GM21825 (cell line): Measurements from ENCODE around the gene CCBE1.
"Not testable (repeated sequence)": the region's sequence is repeated elsewhere in the genome, so short reads cannot be mapped to it uniquely, and the experiment has no call there.

Source experiments
- ATAC-seq: cut with Tn5 transposase; IDR thresholded peaks from one replicate; pipeline ENCODE4 v1.9.1; 2021; ENCODE audit warnings: mild to moderate bottlenecking, moderate library complexity; ENCODE audit not compliant: unreplicated experiment

The CCBE1 gene

GRCh38 chr18:59658941-59659340, 38.3 kb downstream of the CCBE1 start:
- no peak for ATAC-seq

- ATAC-seq: no peak
These were observed 40.2 kb downstream of the CCBE1 start for GRCh38 chr18:59657012-59657411.

GRCh38 chr18:59656373-59656887, 40.8 kb downstream of the CCBE1 start:
- no peak for ATAC-seq

- ATAC-seq: no peak
These were observed 41.5 kb downstream of the CCBE1 start for GRCh38 chr18:59655676-59656075.

DNA sequence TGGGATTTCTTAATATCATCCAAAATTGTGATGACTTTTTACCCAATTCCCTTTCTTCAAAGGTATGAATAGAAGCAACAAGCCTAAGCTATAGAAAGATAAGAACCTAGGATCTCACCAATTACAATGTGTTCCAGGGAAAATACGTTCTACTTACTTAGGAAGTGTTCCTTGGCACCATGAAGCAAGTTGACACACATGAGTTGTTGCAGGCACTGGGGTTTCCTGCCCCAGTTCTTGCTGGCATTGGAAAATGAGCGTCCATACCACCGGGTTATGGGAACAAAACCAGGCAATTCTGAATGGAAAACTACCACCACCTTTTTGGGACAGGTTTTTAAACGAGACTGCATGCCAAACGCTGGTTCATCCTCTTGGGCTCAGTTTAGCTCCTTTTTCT, 46.2 kb downstream of the CCBE1 start:
- ATAC-seq: no peak

DNA sequence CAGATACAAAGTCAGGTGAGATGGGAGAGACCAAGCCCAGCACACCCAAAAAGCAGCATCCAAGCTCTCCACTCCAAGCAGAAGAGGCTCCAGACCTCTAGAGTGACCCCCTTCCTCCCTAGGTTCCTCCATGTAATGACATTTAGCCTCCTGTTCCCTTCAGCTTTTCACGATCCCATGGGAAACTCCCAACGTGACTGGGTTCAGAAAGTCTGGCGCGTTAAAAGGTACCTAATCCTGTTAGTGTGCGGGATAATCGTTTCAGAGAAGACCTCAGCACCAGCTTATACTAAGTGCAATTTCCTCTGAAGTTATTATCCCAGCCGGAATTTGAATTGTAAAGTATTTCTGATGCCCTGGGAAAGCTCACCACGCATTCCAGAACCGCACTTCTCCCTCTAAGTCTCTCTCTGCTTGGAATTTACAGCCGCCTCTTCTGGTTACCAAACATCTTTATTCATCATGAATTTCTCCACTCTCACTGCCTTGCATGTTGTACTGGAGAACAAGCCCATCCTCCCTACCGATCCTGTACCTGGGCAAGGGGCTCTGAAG, 46.9 kb downstream of the CCBE1 start:
- ATAC-seq: no peak

GRCh38 chr18:59649591-59649990, 47.6 kb downstream of the CCBE1 start:
- ATAC-seq: no peak

DNA sequence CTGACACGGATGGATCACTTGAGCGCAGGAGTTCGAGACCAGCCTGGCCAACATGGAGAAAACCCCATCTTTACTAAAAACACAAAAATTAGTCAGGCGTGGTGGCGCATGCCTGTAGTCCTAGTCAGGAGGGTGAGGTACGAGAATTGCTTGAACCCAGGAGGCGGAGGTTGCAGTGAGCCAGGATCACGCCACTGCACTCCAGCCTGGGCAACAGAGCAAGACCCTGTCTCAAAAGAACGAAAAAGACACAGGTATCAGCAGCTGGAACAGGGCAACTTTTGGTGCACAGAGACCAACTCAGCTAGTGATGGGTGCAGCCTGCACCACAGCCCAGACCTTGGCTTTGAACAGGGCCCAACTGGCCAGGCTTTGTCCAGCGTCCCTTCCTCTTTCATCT, 48.8 kb downstream of the CCBE1 start:
- not testable (repeated sequence) for ATAC-seq

GRCh38 chr18:59646963-59647307, 50.3 kb downstream of the CCBE1 start:
- no peak for ATAC-seq

- no peak for ATAC-seq
These were observed 50.8 kb downstream of the CCBE1 start for GRCh38 chr18:59646228-59646962.

GRCh38 chr18:59643740-59644139, 53.5 kb downstream of the CCBE1 start:
- ATAC-seq: no peak

GRCh38 chr18:59640721-59641120, 56.5 kb downstream of the CCBE1 start:
- ATAC-seq: no peak

GRCh38 chr18:59639821-59640220, 57.4 kb downstream of the CCBE1 start:
- no peak for ATAC-seq

GRCh38 chr18:59639136-59639535, 58.1 kb downstream of the CCBE1 start:
- no peak for ATAC-seq

DNA sequence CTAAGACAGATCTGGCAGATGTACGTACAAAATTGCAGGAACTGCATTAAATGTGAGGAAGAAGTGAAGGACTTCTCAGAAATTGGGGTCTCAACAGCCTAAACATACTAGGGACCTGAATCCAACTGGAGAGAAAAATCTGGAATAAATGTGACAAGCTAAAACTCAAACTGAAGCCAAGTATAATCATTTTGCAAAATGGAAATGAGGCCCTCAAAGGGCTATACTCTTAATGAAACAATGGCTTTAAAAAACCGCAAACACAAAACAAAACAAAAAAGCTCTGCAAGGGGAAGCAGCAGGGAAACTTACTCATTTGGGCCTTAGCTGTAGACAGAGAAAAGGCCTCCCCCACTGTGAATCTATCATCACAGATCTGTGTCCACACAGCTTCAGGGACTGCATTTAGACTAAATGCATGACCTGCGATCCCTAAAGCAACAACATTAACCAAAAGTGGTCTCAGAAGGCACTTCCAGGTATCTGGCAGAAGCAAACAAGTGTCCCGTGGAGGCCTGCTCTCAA, 63.2 kb downstream of the CCBE1 start:
- no peak for ATAC-seq

DNA sequence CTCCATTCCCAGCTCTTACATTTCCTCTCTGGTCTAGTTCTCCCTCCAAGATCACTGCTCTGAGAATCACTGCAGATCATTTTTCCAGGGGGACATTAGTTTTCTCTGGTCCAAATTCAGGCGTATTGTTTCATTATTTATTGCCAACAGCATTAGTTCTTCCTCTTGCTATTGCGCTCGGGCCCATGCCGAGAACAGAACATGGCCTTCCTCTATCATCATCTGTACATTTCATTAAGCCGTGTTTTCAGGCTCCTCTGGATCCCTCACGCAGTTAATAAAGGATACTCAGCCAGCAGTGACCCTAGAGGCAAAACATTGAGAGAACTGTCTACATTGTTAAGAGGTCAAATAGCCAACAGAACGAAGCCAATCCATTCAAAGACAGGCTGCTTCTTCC, 63.9 kb downstream of the CCBE1 start:
- ATAC-seq: no peak

GRCh38 chr18:59631583-59632181, 65.5 kb downstream of the CCBE1 start:
- no peak for ATAC-seq

- no peak for ATAC-seq
These were observed 67.3 kb downstream of the CCBE1 start for GRCh38 chr18:59629894-59630293.

DNA sequence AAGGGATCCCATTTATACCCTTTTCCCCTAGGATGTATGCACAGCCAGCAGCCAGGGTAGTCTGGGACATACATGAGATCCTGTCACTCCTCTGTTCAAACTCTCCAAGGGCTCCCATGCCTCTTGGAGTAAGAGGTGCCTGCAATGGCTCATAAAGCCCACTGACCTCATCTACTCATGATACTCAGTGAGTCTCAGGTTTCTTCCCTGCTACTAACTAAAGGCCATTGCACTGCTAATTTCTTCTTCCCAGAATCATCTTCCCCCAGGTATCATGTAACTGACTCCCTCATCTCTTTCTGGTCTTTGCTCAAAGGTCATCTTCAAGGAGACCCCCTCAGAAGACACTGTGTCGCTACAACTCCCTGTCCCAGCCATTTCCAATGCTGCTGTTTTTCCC, 68.2 kb downstream of the CCBE1 start:
- no peak for ATAC-seq

GRCh38 chr18:59627414-59627813, 69.8 kb downstream of the CCBE1 start:
- ATAC-seq: no peak

- ATAC-seq: no peak
These were observed 72.9 kb downstream of the CCBE1 start for GRCh38 chr18:59624369-59624765.
